HG03565 (cell line): Measurements from ENCODE around the gene EFCAB13.

ENCODE experiments used
- ATAC-seq: cut with Tn5 transposase; IDR thresholded peaks from one replicate; pipeline ENCODE4 v1.9.1; 2021; ENCODE audit warnings: mild to moderate bottlenecking, moderate library complexity; ENCODE audit not compliant: unreplicated experiment

EFCAB13 gene, protein sequence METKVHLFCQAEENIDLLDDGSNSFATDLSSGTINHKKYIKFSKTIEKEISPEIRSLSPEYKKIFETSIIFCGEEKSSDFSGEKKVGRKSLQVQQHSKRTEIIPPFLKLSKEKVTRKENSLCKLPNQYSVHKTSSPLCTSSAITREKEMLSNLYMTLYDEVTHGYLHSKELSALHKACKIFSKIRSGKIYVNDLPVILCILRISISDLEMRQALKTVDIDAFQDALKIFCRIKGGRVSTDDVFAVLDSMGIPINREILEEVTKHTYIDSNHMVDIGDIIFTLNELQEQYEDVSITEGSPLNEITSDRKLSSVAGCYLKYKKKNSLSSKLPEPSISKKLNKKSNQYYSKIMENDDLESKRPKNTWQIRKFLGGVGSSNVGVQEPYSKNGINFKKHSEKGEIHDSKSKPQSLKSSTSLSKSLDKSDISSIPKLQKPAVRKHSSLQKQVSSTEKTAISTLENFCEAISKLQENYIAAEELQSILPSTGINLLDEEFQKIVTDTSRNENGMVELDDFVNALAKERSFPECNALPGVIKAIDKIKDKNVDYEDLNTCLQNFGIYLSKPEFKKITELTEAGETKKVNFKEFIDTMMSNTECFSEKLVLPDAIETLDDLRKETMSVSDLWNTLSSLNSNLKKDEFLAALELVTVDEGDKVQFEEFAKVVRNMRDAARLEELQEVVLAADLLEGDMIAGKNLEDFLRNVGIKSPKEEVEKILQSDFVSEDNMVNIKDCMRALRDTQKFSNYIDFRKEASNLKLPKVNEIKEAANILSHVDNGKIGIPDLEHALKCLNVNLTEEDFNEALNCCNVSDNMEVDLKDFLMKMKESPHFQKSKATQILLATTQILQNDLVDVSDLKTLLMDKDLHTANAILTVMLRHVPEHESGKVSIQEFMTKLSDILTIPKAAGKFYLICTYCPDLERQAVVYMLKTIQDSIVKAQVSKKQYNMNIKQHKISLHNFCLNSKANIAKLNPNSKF

DNA sequence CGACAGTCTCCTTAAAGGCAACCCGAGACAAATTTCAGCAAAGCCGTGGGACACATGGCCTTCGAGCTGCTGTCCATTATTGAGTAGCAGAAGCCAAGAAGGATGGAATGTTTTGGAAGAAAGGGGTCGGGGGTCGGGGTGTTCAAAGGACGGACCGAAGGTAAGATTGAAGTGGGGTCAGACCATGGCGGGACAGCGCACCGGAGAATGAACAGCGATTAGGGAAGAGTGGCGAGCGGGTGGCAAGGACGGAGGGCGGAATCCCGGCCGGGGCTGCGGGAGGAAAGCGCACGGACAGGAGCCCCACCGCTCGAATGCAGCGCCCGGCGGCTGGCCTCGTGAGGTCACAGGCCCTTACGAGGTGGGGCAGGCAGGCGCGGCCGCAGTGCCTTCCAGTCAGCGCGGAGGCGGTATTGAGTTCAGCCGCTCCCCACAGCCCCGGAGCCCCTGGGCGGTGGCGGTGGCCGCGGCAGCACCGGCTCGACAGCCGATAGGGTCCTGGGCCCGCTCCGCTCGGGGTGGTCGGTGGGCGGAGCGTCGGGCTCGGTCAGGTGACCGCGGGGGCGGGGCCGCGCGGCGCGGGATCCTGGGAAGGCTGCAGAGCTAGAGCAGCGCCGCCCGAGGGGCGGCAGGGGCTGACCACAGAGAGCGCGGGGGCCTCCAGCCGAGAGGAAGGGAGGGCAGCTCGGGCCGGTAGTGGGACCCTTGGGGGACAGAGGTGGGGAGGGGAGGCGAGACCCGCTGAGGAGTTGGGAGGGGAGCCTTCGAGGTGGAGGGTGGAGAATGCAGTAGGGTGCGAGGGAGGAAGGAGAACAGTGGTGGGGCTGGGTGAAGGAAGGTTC, at the start of gene EFCAB13:
EFCAB13 (plus strand) TSS at position 574 of the 842 bp plus-strand sequence. CDS start 4,399 bp downstream, outside the sequence.
- peak; percentile 79 for ATAC-seq

DNA sequence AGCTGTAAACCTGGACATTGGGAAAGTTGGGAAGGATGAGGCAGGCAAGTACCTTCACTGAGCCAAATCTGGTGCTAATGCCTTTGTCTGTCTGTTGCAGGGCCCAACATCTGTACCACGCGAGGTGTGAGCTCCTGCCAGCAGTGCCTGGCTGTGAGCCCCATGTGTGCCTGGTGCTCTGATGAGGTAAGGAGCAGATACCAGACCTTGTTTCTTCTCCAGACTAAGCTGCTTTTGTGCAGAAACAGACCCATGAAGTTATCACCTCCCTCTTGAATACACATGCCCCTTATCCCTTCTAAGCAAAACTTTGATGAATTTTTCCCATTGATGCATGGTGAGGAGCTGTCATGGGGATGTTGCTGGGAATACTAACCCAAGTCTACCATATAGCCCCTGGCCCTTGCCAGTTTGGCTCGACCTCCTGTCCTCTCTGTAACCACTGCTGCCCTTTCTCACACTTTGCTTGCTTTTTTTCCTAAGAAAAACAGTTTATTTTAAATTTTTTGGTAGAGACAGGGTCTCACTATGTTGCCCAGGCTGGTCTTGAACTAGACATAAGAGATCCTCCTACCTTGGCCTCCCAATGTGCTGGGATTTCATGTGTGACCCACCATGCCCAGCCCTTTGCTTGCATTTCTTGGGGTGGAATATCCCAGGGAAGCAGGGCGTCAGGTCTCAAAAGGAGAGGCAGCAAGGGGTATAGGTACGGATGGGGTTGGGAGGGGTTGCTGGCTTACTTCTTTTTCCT, 49.3 kb upstream of the EFCAB13 start:
- ATAC-seq = no peak

DNA sequence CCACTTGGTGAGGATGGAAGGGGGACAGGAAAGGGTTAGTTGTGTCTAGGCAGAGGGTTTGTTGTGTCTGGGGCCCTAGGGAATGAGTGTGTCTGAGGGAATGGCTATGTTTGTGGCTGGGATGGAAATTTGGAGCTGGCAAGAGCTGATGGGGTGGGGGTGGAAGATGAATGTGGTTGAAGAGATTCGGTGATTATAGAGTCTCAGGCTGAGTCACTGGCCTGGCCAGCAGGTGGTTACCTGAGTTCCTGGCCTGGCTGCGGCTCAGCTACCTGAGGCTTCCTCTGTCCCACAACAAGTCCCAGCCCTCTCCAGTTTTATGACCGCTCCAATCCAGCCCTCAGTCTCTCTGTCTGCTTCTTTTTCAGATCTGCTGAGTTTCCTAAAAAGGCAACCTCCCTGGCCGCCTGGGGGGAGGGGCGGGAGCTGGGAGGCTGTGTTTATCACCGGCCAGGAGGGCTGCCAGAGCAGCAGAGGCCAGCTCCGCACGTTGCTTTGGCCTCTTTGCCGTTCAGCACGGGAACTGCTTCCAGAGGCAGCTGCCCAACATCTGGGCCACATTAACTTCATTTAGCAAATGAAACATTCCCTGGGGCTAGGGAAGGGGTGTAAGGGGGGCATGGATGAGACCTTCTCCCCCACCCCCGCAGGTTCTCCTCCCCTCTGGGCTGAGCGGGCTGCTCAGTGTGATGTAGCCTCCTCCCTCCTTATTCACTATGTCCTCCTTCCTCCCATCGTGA, 48.3 kb upstream of the EFCAB13 start:
- no peak for ATAC-seq

DNA sequence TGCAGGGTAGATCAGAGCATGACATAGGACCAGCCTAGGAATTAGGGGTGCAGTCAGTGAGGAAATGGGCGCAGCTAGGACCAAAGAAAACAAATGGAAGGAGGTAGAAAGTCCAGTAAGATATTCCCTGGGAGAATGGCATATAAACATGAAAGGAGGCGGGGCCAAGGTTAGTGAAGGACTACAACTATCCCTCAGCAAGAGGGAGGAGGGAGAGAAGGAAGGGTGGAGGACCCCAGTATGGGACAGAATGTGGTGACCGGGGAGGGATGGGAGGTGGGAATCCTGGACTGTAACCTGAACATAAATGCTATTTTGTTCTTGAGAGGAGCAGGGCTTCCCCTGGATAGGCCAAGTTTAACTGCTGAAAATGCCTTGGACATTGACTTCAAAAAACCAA, 47.3 kb upstream of the EFCAB13 start:
- no peak for ATAC-seq

DNA sequence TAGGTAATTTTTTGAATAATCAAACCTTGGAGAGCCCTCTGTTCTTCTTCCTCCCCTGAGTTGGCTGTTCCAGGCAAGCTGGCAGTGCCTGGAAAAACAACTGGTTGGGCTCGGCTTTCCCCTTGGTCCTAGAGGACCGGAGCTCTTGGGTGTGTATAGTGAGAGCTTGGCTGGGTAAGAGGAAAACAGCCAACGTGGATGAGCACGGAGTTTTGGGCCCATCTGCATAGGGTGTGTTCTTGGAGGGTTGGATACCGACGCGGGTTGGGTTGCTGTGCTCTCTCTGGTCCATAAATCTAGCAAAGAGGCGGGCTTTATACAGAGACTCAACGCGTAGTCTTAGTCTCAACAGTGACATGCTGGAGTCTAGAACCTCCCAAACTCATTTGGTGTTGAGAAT, 46.9 kb upstream of the EFCAB13 start:
- ATAC-seq = no peak

DNA sequence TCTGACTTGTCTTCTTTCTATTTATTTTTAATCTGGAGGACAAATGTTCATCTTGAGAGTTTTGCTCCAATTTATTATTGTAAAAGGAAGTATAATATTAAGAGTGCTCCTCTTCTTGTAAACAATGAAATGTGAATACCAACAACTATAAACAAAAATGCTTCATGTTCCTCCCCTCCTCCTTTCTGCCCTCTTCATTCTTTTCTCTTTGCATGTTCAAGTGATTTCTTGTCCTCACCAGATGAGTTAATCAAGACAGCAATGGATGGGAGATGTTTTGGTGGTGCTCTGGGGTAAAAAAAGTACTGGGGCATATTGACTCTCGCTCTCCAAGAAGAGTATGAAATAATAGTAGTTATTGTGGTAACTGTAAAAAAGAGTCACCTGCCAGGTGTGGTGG, 45.8 kb upstream of the EFCAB13 start:
- no peak for ATAC-seq

DNA sequence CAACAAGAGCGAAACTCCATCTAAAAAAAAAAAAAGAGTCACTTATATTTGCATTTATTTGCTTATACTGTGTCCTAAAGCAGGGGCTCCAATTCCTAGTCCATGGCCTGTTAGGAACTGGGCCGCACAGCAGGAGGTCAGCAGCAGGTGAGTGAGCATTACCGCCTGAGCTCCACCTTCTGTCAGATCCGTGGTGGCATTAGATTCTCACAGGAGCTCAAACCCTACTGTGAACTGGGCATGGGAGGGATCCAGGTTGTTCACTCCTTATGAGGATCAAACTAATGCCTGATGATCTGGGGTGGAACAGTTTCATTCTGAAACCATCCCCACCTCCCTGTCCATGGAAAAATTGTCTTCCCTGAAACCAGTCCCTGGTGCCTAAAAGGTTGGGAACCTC, 45.2 kb upstream of the EFCAB13 start:
- no peak for ATAC-seq

DNA sequence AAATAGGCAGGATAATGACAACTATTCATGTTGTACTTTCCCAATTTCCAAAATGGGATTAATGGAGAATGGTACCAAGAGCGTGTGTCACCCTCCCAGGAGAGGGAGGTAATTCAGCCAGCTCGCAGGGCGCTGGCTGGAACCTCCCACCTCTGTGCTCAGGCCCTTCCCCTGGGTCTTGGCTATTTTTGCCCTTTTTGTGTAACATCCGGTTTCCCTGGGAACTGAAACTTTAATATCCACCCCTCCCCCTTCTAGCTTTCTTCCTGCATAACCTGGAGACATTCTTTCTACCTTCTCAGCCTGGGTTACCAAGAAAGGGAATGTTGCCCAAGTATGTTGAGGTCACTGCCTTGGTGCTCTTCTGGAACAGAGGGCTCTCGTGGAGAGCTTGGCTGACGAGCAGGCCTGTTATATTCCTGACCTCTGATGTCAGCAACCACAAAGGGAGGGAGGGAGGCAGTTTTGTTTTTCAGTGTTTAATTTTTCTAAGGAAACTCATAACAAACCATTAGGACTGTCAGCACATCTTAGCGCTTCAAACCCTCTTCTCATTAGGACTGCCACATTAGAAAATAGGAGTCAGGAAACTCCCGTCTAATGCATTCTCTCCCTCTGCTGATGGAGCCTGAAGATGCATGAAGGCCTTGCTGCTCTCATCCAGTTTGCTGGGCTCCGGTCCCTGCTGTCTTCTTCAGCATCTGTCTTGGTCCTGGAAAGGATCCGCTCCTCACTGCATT, 44.5 kb upstream of the EFCAB13 start:
- ATAC-seq = peak; percentile 69

DNA sequence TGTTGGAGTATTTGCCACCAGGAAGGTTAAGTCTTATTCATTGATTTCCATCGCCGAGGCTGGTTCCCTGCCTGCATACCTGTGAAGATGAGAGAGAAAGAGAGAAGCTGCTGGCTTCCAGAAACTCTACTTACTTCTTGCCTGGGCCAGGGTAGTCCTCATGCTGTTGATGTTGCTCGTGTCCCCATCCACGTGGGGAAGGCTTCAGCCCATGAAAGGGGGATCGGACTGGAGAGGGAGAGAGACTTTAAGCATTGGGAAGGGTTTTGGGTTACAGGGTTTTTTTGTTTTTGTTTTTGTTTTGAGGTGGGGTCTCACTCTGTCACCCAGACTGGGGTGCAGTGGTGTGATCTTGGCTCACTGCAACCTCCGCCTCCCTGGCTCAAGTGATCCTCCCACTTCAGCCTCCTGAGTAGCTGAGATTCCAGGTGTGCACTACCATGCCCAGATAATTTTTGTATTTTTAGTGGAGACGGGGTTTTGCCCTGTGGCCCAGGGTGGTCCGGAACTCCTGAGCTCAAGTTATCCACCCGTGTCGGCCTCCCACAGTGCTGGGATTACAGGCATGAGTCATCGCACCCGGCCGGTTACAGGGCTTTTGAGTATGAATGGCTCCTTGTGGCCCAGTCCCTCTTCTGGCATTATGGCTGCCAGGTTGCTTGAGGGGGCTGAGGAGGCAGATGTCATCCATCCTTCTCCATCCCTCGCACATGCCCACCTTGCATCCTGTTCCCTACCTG, 43.5 kb upstream of the EFCAB13 start:
- ATAC-seq = no peak

DNA sequence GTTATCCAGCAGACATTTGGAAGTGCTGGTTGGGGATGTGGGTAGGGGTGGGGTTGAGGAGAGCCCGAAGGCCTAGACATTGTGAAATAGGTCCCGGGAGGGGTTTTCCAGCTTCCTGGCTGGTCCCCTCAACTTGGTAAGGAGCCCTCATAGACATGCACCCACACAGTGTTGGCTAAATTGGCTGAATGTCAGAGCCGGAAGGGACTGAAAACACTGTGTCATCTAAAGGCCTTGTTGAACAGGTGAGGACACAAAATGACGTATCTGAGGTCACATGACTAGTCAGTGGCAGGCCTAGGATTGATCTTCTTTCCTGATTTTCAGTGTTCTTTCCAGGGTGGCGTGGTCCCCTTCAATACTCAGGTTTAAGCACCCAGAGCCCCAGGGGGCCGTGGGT, 42.5 kb upstream of the EFCAB13 start:
- ATAC-seq = no peak

DNA sequence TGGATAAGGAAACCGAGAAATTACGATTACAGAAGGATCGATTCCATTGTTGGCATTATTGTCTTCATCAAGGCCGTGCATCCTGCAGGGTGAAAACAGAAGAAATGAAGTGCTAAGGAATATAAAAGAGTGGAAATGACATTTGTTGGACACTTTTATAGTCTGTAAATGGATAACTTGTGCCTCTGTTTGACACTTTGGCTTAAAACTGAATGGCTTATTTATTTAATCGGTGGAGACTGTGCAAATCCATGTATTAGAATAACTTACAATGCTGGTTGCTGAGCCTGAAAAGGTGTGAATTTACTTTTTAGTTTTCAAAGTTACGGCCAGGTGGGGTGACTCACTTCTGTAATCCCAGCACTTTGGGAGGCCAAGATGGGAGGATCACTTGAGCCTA, 38.8 kb upstream of the EFCAB13 start:
- no peak for ATAC-seq

DNA sequence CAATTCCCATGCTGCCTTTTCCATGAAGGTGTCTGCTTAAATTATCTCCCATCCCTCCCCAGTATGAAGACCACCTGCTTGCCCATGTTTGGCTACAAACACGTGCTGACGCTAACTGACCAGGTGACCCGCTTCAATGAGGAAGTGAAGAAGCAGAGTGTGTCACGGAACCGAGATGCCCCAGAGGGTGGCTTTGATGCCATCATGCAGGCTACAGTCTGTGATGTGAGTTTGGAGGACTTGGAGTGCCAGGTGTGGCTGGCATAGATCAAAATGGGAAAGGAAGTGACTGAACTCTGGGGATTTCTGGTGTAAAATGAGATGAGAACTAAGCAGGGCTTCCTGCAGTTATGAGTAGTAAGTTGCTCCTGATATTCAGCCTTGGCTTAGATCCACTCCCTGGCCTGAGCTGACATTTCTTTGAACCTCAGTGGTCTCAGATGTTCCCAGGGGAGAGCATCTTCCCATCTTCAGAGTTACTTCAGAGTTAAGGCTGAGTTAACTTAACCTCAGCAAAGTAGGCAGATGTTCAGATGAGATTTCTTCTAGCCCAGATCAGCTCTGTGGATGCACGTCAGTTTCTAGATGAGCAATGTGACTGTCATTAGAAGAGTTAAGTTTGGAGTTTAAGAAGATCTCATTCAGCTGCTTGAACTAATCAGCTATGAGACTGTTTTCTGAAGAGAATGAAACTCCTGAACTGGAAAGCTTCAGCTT, 37.4 kb upstream of the EFCAB13 start:
- ATAC-seq = peak; percentile 61

DNA sequence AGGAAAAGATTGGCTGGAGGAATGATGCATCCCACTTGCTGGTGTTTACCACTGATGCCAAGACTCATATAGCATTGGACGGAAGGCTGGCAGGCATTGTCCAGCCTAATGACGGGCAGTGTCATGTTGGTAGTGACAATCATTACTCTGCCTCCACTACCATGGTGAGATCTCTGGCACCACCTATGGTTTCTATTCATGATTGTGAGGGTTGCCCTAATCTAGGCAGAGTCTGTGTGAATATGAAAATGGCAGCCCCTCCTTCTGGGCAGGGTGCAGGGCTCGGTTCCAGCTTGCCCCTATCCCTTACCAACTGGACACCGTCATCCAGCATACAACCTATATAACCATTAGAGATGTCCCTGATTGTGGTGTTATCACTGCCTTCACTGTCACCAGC, 36.7 kb upstream of the EFCAB13 start:
- no peak for ATAC-seq

DNA sequence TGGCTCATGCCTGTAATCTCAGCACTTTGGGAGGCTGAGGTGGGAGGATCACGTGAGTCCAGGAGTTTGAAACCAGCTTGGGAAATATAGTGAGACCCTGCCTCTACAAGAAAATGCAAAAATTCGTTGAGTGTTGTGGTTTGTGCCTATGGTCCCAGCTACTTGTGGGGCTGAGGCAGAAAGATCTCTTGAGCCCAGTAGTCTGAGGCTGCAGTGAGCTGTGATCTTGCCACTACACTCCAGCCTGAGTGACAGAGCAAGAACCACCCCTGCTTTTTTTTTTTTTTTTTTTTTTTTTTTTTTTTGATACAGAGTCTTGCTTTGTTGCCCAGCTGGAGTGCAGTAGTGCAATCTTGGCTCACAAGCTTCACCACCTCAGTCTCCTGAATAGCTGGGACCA, 36.1 kb upstream of the EFCAB13 start:
- no peak for ATAC-seq

DNA sequence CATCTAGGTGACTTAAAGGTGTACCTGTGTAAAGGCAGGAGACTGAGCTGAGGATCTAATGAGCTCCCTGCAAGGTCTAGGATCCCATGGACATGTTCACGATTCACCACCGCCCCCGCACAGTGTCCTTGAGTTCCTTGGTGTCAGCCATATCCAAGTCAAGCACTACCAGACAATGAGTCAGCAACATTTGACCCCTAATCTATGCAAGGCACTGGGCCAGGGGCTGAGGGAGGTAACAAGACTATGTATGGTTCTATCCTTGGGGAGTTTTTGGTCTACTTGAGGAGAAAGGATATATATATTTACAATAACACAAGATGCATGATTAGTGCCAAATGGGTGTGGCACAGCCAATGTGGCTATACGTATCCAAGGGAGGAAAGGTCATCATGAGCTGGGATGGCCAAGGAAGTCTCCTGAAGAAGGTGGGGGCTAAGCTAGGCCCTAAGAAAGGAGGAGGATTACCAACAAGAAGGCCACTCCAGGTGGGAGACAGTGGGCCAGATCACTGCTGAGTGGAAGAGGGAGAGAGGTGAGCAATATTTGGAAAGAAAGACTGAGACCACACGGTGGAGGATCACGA, 35.1 kb upstream of the EFCAB13 start:
- ATAC-seq = no peak

DNA sequence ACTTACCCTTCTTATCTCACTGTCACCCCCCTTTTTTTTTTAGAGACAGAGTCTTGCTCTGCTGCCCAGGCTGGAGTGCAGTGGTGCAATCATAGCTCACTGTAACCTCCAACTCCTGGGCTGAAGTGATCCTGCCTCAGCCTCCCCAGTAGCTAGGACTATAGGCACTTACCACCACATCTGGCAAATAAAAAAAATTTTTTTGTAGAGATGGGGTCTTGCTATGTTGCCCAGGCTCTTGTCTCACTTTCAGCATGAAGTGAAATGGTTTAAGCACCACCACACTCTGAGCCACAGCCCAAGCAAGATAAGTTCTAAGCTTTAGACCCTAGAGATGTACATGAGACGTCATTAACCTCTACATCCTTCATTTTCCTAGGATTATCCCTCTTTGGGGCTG, 34.5 kb upstream of the EFCAB13 start:
- ATAC-seq = no peak

DNA sequence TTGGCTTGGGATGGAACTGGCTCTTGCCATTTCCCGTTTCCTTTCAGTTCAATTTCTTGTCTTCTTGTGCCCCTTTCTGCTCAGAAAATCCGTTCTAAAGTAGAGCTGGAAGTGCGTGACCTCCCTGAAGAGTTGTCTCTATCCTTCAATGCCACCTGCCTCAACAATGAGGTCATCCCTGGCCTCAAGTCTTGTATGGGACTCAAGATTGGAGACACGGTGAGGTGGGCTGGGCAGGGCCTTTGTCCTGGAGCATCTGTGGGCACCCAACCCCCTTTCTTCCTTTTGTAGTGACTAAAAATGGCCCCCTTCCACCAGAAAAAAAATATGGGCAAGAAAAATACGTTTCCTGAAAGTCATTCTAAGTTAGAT, 32.9 kb upstream of the EFCAB13 start:
- no peak for ATAC-seq
